T-helper 1 cell treated with Interleukin-12 subunit alpha and Interleukin-12 subunit beta and Interleukin-4 antibody, amounts not matched to agents 30 μg/mL and 1 μg/mL, for 36 hours (primary cell): ENCODE results near the gene SLC35A1.
"Not testable (repeated sequence)": the region's sequence is repeated elsewhere in the genome, so short reads cannot be mapped to it uniquely, and the experiment has no call there.

Experiments
- H3K27ac Mint-ChIP-seq: one replicate; pipeline ENCODE4 v1.8.0; 2021; ENCODE audit warnings: mild to moderate bottlenecking, mixed read lengths
- H3K27me3 Mint-ChIP-seq: one replicate; pipeline ENCODE4 v1.8.0; 2021; ENCODE audit warnings: low read depth, mixed read lengths
- H3K36me3 Mint-ChIP-seq: one replicate; pipeline ENCODE4 v1.8.0; 2021; ENCODE audit warnings: low read depth, mixed read lengths
- H3K4me1 Mint-ChIP-seq: one replicate; pipeline ENCODE4 v1.8.0; 2021; ENCODE audit warnings: low read depth, mixed read lengths
- H3K4me3 Mint-ChIP-seq: one replicate; pipeline ENCODE4 v1.8.0; 2021; ENCODE audit warnings: mild to moderate bottlenecking, moderate library complexity, mixed read lengths
- H3K9me3 Mint-ChIP-seq: one replicate; pipeline ENCODE4 v1.8.0; 2021; ENCODE audit warnings: mixed read lengths

The SLC35A1 gene, protein sequence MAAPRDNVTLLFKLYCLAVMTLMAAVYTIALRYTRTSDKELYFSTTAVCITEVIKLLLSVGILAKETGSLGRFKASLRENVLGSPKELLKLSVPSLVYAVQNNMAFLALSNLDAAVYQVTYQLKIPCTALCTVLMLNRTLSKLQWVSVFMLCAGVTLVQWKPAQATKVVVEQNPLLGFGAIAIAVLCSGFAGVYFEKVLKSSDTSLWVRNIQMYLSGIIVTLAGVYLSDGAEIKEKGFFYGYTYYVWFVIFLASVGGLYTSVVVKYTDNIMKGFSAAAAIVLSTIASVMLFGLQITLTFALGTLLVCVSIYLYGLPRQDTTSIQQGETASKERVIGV

DNA sequence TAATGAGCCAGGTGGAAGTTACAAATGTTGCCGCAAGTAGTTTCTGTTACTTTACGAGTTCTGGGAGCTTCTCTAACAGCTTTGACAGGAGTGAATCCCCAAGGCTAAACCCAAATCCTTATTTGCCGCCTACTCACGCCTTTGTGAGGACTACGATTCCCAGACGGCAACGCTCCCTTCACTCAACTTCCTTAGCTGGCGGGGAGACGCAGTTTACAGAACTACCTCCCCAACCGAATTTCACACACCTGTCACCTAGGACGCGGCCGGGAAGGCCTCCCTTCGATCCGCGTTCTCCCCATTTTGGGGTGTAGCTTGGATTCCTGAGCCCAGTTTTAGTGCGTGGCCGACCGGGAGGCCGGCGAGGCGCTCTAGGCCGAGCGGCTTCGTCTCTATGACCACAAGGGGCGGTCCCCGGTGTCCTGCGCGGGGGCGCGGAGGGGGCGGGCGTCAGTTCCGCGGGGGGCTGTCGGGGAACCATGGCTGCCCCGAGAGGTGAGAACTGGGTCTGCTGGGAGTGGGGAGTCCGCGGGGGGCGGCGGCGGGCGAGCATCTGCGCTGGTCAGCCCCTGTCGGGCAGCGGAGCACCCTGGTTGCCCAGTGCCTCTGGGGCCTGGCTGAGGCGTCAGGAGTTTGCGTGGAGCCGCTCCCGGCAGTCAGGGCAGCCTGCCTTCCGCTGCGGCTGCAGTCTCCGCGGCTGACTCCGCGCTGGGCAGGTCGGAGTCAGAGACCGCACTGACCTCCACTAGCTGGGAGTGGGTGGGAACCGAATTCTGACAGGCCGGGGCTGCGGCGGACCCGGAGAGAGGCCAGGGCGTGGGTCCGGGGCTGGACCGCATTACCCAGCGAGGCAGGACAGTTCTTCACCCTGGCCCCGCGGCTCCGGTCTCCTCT is at the start of gene SLC35A1:
Gene SLC35A1 (plus strand): TSS at position 450 of the 894 bp plus-strand sequence. CDS start 30 bp downstream, at position 480.
- H3K27ac Mint-ChIP-seq = peak within 1 kb of the TSS; percentile 91
- no peaks in the 10 kb centered on the region for H3K36me3 Mint-ChIP-seq
- H3K4me1 Mint-ChIP-seq = peaks cover 11% of the 10 kb centered on the region
- H3K27me3 Mint-ChIP-seq = peaks cover 4% of the 10 kb centered on the region
- H3K9me3 Mint-ChIP-seq = no peaks in the 10 kb centered on the region
- peak within 1 kb of the TSS; percentile 95 for H3K4me3 Mint-ChIP-seq

DNA sequence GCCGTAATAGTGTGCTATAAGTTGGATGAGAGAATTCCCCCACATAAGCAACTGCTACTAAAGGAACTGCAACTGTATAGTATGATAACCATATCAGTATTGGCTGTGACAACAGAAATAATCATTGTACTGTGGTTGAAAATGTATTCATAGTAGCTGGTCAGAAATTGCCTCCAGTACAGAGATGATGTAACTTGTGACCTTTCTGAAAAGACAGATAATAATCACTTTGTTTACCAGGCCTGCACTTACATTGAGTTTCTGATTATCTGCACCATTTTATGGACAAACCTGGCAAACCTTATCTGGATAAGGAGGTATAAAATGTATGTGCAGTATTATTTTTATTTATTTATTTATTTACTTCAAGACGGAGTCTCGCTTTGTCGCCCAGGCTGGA is 46.0 kb upstream of the SLC35A1 start:
- Mint-ChIP-seq H3K27me3 (no peaks in the 10 kb centered on the region), H3K4me3 (no peak overlapping the region), H3K9me3 (no peaks in the 10 kb centered on the region), H3K27ac (no peak overlapping the region), H3K36me3 (no peaks in the 10 kb centered on the region), H3K4me1 (no peaks in the 10 kb centered on the region)

DNA sequence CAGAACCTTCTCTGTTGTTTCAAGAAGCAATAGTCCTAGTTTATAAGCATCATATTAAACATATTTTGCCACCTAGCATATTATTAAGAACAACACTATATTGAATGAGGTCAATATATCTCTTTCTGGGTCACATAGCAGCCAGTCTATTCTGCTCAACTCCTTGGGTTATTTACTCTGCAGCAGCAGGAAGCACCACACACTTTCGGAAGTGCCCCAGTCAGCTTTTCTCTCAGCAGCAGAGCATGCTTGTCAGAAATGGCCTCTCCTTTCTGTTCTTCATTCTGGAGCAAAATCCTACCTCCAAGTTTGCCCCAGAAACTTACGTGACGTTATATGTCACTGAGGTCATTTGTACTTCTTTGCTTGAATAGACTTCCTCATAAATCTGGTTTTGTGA is 42.3 kb upstream of the SLC35A1 start:
- H3K4me1 Mint-ChIP-seq = no peaks in the 10 kb centered on the region
- H3K27me3 Mint-ChIP-seq = no peaks in the 10 kb centered on the region
- H3K9me3 Mint-ChIP-seq = no peaks in the 10 kb centered on the region
- no peak overlapping the region for H3K4me3 Mint-ChIP-seq
- H3K27ac Mint-ChIP-seq = no peak overlapping the region
- no peaks in the 10 kb centered on the region for H3K36me3 Mint-ChIP-seq

DNA sequence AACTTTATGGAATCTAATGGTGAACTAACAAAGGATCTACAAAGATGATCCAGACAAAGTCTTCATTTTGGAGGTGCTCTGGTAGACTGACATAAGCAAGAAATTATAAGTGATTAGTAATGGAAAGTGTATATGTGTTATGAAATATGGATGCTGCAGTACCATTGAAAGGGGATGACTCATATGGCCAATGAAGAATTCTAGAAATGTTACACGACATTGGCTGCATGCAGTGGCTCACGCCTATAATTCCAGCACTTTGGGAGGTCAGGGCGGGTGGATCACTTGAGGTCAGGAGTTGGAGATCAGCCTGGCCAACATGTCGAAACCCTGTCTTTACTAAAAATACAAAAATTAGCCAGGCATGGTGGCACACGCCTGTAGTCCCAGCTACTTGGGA is 41.5 kb upstream of the SLC35A1 start:
- H3K9me3 Mint-ChIP-seq = no peaks in the 10 kb centered on the region
- no peak overlapping the region for H3K27ac Mint-ChIP-seq
- no peaks in the 10 kb centered on the region for H3K4me1 Mint-ChIP-seq
- no peak overlapping the region for H3K4me3 Mint-ChIP-seq
- no peaks in the 10 kb centered on the region for H3K27me3 Mint-ChIP-seq
- no peaks in the 10 kb centered on the region for H3K36me3 Mint-ChIP-seq

DNA sequence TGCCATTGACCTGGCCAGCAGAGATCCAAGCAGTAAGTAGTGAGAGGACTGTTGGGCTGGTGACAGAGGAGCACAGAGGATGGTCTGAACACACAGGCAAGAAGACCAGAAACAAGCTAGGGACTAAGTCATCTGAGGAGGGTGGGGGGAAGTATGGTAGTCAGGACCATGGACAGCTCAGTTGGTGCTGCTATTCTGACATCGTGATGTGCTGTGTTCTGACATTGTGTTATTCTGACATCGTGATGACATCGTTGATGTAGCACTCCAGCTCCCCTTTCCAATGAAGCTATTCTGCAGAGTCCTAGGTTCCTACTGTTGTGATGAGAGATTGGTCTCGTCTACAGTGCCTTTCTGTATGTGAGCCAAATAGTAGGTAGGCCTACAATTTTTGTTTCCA is 36.3 kb upstream of the SLC35A1 start:
- Mint-ChIP-seq H3K36me3 (no peaks in the 10 kb centered on the region), H3K27ac (no peak overlapping the region), H3K27me3 (no peaks in the 10 kb centered on the region), H3K4me3 (no peak overlapping the region), H3K4me1 (no peaks in the 10 kb centered on the region), H3K9me3 (no peaks in the 10 kb centered on the region)

DNA sequence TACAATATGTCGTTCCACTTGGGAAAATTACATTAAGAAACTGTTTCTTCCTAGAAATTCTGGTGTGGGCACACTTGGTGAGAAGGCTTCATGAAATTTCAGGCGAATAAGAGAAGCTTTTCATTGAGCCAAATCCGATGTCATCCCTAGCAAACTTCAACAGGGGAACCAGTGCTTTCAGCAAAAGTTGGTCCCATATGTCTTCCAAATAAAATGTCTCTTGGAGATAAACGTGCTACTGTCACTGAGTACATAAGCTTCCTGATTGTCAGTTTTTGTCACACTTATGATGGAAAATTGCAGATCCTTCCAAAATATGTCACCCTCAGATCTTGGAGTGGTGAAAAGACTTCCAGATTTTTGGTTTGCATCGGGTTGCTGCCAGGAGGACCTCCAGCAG is 31.1 kb upstream of the SLC35A1 start:
- Mint-ChIP-seq H3K4me1 (no peaks in the 10 kb centered on the region), H3K27ac (no peak overlapping the region), H3K9me3 (no peaks in the 10 kb centered on the region), H3K27me3 (peaks cover 3% of the 10 kb centered on the region), H3K4me3 (no peak overlapping the region), H3K36me3 (no peaks in the 10 kb centered on the region)

DNA sequence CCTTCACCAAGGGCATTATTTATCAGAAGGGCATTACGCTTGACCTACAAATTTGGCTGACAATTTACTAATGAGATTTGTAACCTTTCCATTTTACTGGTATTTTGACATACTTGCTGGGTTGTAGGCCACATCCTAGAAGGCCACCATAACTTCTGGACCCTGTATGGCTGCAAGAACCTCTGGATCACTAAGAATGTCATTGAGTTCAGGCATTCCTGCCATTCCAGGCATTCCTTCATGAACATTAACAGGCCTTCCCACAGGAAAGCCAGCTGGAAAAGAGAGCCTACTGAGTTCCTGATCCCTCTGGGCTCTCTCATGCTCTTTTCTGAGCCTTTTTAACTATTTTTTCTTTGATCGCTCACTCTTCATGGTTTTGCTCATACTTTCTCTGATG is 28.4 kb upstream of the SLC35A1 start:
- H3K36me3 Mint-ChIP-seq = no peaks in the 10 kb centered on the region
- no peak overlapping the region for H3K27ac Mint-ChIP-seq
- H3K9me3 Mint-ChIP-seq = no peaks in the 10 kb centered on the region
- no peaks in the 10 kb centered on the region for H3K4me1 Mint-ChIP-seq
- H3K4me3 Mint-ChIP-seq = no peak overlapping the region
- peaks cover 3% of the 10 kb centered on the region for H3K27me3 Mint-ChIP-seq

DNA sequence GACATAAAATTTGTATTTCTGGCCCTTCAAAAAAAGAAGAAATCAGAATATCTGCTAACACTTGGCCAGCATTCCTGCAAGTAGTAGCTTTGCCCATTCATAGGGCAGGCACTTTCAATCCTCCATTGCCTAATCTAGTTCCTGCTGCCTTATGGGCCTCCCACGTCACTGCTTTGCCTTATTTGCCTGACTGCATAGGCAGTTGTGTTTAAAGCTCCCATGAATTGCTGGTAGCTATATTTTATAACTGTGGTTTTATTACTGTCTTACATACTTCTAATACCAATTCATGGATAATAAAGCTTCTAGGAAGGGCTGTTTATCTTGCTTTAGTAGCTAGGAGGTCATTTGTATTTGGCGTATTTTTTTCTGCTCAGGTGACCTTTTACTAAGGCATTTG is 7.7 kb upstream of the SLC35A1 start:
- Mint-ChIP-seq H3K4me1 (no peaks in the 10 kb centered on the region), H3K27ac (no peak overlapping the region), H3K27me3 (peaks cover 51% of the 10 kb centered on the region), H3K36me3 (no peaks in the 10 kb centered on the region), H3K4me3 (no peak overlapping the region), H3K9me3 (no peaks in the 10 kb centered on the region)

DNA sequence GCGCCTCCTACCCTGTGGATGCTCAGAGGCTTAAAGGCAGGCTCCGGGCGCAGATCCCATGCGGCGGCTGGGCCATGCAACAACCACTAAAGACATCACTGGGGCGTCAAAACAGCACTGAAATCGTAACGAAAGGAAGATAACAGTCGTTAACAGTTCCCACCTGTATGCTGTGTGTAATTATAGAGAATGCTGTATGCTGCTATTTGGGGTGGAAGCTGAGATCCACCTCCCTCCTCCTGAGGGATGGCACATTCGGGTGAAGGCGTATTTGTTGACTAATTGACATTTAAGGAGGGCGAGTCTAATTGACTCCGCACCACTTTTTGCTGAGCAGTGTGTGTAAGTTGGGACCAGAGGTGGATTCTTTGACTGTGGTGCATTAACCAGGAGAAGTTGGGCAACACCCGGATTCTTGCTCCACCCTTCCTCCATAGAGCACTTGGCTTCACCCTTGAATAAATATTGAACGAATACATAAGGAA is 687 bp downstream of the SLC35A1 start:
- peak overlapping the region; percentile 95 for H3K4me3 Mint-ChIP-seq
- peaks cover 11% of the 10 kb centered on the region for H3K4me1 Mint-ChIP-seq
- peak overlapping the region; percentile 91 for H3K27ac Mint-ChIP-seq
- no peaks in the 10 kb centered on the region for H3K9me3 Mint-ChIP-seq
- peaks cover 2% of the 10 kb centered on the region for H3K36me3 Mint-ChIP-seq
- H3K27me3 Mint-ChIP-seq = peaks cover 2% of the 10 kb centered on the region

DNA sequence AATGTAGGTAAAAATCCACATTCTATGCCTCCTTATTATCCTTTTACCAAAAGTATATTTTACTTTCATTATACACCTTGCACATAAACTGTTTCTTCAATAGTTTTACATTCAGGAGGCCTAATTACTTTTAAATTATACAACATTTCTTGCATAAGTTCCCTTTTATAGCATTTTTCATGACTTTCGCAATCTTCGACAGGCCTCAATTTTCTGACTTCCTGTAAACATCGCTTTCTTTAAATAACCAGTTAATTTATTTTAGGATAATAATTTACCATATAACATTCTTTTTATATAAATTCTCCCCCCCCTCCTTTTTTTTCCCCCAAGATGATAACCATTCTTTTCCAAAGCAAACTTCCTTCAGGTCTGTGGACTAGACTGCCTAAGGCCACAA is 9.2 kb downstream of the SLC35A1 start:
- H3K4me3 Mint-ChIP-seq = no peak overlapping the region
- H3K9me3 Mint-ChIP-seq = no peaks in the 10 kb centered on the region
- H3K36me3 Mint-ChIP-seq = peaks cover 10% of the 10 kb centered on the region
- H3K27me3 Mint-ChIP-seq = no peaks in the 10 kb centered on the region
- peaks cover 3% of the 10 kb centered on the region for H3K4me1 Mint-ChIP-seq
- H3K27ac Mint-ChIP-seq = no peak overlapping the region

DNA sequence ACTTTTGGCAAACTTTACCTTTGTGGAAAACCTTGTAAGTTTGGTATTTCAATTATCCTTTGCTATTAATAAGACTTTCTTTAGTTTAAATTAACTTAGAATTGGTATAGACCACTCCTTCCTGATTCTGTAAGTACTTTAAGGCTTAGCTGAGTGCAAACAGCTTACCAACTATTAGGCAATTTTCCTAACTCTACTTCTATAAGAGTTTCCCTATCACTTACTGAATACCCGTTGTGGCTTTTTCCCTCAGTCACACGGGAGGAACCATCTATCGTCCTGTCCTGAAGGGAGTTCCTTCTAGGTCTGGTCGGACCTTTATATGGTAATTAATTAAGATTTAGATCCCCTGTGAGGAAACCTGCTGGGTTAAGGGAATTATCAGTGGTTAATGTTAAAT is 9.6 kb downstream of the SLC35A1 start:
- H3K27me3 Mint-ChIP-seq = no peaks in the 10 kb centered on the region
- H3K4me3 Mint-ChIP-seq = no peak overlapping the region
- no peaks in the 10 kb centered on the region for H3K9me3 Mint-ChIP-seq
- H3K4me1 Mint-ChIP-seq = peaks cover 3% of the 10 kb centered on the region
- H3K27ac Mint-ChIP-seq = no peak overlapping the region
- H3K36me3 Mint-ChIP-seq = peaks cover 10% of the 10 kb centered on the region

DNA sequence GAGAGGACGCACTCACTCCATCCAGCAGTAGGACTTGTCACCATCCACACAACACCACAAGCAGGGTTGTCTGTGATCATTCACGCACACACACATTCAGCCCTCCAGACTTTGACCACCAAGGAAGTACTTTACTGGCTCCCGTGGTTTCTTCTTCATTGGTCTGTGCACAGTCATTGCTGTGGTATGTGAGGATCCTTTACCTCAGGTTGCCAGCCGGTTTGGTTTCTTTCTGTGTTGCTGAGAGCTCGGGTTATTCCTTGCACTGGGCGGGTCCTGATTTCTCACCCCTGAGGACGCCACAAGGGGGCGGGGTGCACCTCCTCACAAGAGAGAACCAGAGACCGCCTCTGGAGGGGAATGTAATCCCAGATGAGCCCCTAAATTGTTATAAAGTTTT is 11.2 kb downstream of the SLC35A1 start:
- Mint-ChIP-seq H3K4me3 (no peak overlapping the region), H3K4me1 (peaks cover 3% of the 10 kb centered on the region), H3K36me3 (peaks cover 8% of the 10 kb centered on the region), H3K27ac (no peak overlapping the region), H3K27me3 (no peaks in the 10 kb centered on the region), H3K9me3 (no peaks in the 10 kb centered on the region)

DNA sequence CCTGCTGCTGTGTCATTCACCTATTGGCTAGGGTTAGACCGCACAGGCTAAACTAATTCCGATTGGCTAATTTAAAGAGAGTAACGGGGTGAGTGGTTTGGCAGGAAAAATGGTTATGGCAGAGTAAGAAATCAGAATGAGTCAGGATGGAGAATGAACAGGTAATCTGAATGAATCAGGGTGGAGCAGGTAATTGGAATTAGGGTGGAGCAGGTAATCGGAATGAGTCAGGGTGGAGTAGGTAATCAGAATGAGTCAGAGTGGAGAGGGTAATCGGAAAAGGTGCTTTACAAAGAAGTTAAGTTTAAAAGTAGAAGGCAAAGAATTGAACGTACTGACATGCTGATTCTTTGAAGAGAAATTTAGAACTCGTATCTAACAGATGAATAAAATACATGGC is 11.7 kb downstream of the SLC35A1 start:
- Mint-ChIP-seq H3K4me1 (peaks cover 3% of the 10 kb centered on the region), H3K27ac (no peak overlapping the region), H3K4me3 (no peak overlapping the region), H3K36me3 (peaks cover 8% of the 10 kb centered on the region), H3K27me3 (no peaks in the 10 kb centered on the region), H3K9me3 (no peaks in the 10 kb centered on the region)

DNA sequence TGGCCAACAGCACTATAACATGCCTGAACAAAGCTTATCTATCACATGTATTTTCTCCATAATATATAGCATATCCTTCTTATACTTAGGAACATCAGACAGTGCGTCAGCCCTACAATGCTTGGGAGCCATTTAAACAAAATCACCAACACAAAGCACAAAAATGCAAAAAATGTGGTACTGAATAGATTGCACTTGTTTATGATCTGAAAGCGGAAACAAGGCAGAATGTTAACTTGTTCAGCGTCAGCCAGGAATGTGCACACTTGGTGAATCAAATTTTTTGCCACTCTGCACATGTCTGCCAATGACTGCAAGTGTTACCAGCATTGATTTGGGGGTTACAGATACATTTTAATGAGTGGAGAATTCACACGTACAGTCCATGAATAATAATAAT is 14.8 kb downstream of the SLC35A1 start:
- no peaks in the 10 kb centered on the region for H3K9me3 Mint-ChIP-seq
- no peak overlapping the region for H3K4me3 Mint-ChIP-seq
- no peaks in the 10 kb centered on the region for H3K27me3 Mint-ChIP-seq
- peaks cover 3% of the 10 kb centered on the region for H3K4me1 Mint-ChIP-seq
- H3K36me3 Mint-ChIP-seq = peaks cover 8% of the 10 kb centered on the region
- no peak overlapping the region for H3K27ac Mint-ChIP-seq

DNA sequence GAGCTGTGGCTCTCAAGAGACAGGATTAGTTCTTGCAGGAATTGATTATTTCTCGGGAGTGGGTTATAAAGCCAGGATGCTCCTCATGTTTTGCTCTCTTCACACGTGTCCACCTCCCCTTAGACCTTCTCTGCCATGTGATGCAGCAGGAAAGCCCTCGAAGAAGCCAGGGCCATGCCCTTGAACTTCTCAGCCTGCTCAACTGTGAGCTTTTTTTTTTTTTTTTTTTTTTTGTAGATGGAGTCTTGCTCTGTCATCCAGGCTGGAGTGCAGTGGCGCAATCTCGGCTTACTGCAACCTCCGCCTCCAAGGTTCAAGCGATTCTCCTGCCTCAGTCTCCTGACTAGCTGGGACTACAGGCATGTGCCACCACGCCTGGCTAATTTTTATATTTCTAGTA is 16.6 kb downstream of the SLC35A1 start:
- not testable (repeated sequence) for H3K4me3 Mint-ChIP-seq, H3K9me3 Mint-ChIP-seq, H3K27ac Mint-ChIP-seq, H3K4me1 Mint-ChIP-seq, H3K27me3 Mint-ChIP-seq
- peaks cover 13% of the 10 kb centered on the region for H3K36me3 Mint-ChIP-seq
